Activated CD8-positive, alpha-beta memory T cell treated with anti-CD3 and anti-CD28 coated beads for 1 hour (primary cell): Measurements from ENCODE around the gene MYH11.
"Not testable (repeated sequence)": the region's sequence is repeated elsewhere in the genome, so short reads cannot be mapped to it uniquely, and the experiment has no call there.

Experiments used
- DNase-seq, 2 donors: peaks; one replicate each; pipeline ENCODE4 v3.0.0-alpha.2; 2020; ENCODE audit warnings: low read depth in 1 of 2; ENCODE audit errors: extremely low read depth in 1 of 2

The MYH11 gene

DNA sequence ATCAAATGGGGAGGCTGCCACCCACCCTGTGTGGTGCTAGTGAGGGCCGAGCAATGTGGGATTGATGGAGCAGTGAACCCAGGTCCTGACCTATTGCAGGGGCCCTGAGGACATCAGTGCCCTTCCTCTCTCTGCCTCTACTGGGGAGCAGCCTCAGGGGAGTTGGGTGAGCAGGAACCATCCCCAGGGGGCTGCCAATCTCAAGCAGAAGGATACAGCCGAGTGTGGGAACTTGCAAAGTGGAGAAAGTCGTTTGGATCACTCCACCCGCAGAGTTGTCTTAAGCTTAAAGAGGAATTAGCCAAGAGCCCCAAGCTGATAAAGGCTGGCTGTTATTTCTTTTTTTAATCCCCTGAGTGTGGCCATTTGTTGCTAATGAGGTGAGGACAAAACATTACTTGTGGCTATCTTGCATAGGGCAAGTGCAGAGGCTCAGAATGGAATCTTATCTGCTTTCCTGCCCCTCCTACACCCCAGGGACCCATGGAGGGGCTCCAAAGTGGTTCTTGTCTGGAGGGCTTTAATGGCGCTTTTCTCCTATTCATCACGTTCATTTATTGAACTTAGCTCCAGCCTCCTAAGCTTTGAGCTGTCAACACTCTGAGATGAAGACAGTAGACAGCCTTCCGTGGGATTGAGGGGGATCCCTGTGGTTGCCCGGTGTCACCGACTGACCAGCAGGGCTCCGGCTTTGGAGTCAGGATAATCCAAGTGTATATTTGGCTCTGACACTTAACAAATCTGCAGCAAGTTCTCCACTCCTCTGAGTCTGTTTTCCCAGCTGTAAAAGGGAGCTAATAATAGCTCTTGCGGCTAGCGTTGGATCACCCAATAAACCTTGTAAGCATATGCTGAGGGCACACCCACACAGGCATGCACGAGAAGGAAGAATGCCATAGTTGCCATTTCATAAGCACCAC lies 45.1 kb downstream of the MYH11 start:
- DNase-seq, result no peak

DNA sequence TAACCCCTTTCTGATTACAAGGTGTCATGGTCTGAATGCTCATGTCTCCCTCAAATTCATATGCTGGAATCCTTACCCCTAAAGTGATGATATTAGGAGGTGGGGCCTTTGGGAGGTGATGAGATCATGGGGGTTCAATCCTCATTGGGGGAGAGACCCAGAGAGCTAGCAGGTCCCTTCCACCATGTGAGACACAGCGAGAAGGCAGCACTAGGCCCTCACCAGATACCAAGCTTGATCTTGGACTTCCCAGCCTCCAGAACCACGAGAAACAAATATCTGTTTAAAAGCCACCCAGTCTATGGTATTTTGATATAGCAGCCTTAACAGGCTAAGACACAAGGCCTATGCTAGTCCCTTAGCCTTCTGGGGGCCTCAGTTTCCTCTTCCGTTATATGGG lies 45.9 kb downstream of the MYH11 start:
- DNase-seq, result no peak

DNA sequence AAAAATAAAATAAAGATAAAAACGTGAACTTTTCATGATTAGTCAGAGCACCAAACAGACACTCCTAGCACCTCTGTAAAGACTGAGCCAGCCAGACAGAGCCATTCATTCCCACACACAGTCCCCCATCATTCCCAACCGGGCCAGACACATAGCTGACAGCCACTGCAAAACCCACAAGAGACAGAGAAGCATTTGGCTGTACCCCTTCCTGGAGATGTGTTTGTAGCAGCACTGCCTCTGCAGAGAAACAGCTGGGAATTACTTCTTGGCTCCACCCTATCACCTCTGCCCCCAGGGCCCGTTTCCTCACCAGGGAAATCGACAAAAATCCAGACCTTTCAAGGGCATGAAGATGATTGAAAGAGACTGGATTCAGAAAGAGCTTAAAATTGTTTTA lies 46.4 kb downstream of the MYH11 start:
- DNase-seq, result no peak

GRCh38 chr16:15809297-15809696 lies 47.5 kb downstream of the MYH11 start:
- not testable (repeated sequence) for DNase-seq

- DNase-seq, result no peak
Measured at GRCh38 chr16:15808071-15808470, 48.8 kb downstream of the MYH11 start.

DNA sequence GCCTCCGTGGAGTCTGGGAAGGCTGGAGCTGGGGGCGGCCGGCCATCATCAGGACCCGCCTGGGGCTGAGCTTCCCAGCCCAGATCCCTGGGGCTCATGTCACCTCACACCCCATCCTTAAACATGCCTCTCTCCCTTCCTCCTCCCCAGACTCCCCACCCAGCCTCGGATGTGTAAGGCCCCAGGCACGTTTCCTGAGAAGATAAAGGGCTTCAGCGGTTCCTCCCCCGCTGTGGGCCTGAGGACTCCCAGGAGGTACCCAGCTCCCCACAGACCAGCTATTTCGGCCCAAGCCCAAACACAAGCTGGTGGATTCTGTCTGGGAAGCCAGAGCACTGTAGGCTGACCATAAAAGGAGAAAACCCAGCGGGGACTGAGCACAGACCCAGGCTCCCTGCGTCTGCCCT lies 49.2 kb downstream of the MYH11 start:
- DNase-seq, result no peak

GRCh38 chr16:15803618-15804017 lies 53.2 kb downstream of the MYH11 start:
- DNase-seq, result no peak

- no peak for DNase-seq
Measured at GRCh38 chr16:15799851-15800495, 56.9 kb downstream of the MYH11 start.

DNA sequence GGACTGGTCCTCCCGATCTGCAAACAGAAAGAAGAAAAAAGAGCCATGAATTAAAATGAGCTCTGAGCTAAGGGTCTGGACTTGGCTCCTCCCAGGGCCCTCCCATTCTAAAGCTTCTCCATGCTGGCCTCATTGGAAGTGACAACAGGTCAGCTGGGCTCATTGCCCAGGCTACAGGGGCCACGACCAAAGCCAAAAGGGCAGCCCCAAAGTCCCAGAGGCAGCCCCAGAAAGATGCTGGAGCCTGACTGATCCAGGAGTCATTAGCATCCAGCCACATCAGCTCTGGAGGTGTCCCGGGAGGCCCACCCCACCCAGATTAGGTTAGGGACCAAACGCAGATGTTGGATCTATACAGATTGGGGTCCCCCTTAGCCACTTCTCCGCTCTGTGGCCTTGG lies 58.2 kb downstream of the MYH11 start:
- no peak for DNase-seq

GRCh38 chr16:15796885-15797284 lies 59.9 kb downstream of the MYH11 start:
- no peak for DNase-seq

GRCh38 chr16:15795615-15796014 lies 61.2 kb downstream of the MYH11 start:
- DNase-seq, result no peak

DNA sequence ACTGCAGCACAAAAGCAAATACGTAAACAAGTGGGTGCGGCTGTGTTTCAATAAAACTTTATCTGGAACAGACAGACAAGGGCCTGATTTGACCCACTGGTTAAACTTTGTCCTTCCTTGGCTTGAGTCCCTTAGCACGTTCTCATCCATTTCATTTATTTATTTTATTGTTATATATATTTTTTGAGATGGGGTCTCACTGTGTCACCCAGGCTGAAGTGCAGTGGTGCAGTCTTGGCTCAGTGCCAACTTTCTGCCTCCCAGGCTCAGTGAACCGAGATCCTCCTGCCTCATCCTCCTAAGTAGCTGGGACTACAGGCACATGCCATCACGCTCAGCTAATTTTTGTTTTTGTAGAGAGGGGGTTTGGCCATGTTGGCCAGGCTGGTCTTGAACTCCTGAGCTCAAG lies 64.3 kb downstream of the MYH11 start:
- DNase-seq, result no peak

DNA sequence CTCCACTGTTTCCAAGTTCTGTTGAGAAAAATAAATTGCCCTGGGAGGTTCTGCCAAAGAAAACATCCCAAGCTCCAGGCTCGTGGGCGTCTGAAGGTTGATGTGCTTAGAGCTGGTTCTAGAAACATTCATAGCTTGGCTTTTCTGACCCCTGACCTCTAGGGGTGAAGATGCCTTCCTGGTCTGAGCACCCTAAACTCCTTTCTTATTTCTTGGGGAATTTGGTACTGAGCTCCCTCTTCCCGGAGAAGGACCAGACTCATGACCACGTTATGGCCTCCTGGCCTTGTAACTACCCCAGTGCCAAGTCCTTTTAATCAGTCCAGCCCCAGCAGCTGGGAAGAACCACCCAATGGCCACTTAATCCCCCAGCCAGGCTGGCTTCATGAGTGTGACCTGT lies 66.4 kb downstream of the MYH11 start:
- DNase-seq, result no peak

GRCh38 chr16:15789816-15790215 lies 67.0 kb downstream of the MYH11 start:
- DNase-seq, result not testable (repeated sequence)

DNA sequence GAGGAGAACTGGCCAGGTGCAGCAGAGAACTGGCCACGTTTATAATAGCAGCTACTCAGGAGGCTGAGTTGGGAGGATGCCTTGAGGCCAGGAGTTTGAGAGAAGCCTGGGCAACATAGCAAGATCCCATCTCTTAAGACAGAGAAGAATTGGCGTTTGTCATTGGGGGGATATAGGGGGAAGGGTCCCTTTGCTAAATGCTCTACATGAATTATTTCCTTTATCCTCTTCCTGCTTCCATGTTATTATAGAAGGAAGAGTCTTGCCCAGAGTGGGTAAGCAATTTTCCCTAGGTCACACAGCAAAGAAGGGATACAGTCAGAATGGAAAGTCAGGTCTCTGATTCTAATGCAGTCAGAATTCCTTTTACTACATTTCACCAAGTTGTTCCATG lies 68.0 kb downstream of the MYH11 start:
- DNase-seq, result no peak

GRCh38 chr16:15786501-15786900 lies 70.3 kb downstream of the MYH11 start:
- no peak for DNase-seq

DNA sequence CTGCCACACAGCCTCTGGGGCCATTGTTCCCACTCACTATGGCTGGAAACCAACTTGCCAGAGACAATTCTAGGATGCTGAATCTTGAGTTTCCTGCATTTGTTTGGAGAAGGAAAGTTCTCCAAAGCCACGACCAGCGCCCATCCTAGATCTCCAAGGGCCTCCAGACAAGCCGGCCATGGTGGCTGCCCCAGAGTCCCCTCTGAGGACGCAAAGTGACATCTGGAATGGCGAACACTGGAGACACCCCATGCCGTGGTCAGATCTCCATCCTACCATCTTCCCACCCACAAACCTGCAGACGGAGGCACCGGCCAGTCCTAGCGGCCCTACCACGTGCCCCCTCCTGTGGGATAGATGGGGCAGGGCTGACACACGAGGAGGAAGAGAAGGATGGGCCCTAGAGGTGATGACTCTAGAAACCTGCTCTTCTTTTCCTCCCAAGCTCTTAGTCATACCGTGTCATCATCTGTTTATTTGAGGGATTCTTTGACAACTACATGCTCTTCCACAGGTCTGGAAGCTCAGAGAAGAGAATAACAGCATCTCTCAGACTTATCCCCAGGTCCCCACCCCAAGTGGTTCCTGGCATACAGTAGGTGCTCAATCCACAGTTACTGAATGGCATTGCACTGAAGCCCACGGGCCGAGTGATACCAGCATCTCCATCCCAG lies 71.3 kb downstream of the MYH11 start:
- DNase-seq, result no peak

GRCh38 chr16:15783985-15784384 lies 72.8 kb downstream of the MYH11 start:
- no peak for DNase-seq

GRCh38 chr16:15782573-15783365 lies 74.1 kb downstream of the MYH11 start:
- DNase-seq, result no peak

GRCh38 chr16:15781650-15782049 lies 75.2 kb downstream of the MYH11 start:
- no peak for DNase-seq

GRCh38 chr16:15780805-15781204 lies 76.0 kb downstream of the MYH11 start:
- no peak for DNase-seq
